Uterus (tissue), 4 donors: ENCODE results near the gene RAB14. TPM values are rescaled to one million over a fixed set of nuclear protein-coding genes. Genes with fewer than 3 reads are reported as not detected.

Experiments used
- DNase-seq, 2 donors: peaks; one replicate each; pipeline ENCODE4 v3.0.0-alpha.2; 2019 to 2020
- H3K27ac ChIP-seq, 2 donors: fragments of 200-600 bp; sonication (generic); 1 replicate in 1 of 2; 2 replicates in 1 of 2; pipeline ENCODE4 v1.5.1; 2016 to 2018
- H3K27me3 ChIP-seq, 2 donors: fragments of 200-600 bp; sonication (generic); one replicate each; pipeline ENCODE4 v1.5.1; 2018 to 2019; ENCODE audit warnings: control low read depth in 1 of 2
- H3K36me3 ChIP-seq, 2 donors: fragments of 200-600 bp; sonication (generic); one replicate each; pipeline ENCODE4 v1.5.1; 2019; ENCODE audit warnings: control low read depth in 1 of 2
- H3K4me1 ChIP-seq, 2 donors: fragments of 200-600 bp; sonication (generic); one replicate each; pipeline ENCODE4 v1.5.1; 2018 to 2019; ENCODE audit warnings: control low read depth in 1 of 2
- H3K4me3 ChIP-seq, 2 donors: fragments of 200-600 bp; sonication (generic); 1 replicate in 1 of 2; 2 replicates in 1 of 2; pipeline ENCODE4 v1.5.1; 2018 to 2019; ENCODE audit warnings: mild to moderate bottlenecking in 1 of 2
- H3K9me3 ChIP-seq, 2 donors: fragments of 200-600 bp; sonication (generic); one replicate each; pipeline ENCODE4 v1.5.1; 2019; ENCODE audit warnings: control low read depth in 1 of 2
- CTCF ChIP-seq, 4 experiments: fragments of 200-600 bp in 2 of 4; fragments of 450-650 bp in 2 of 4; sonication (generic) in 2 of 4; IDR thresholded peaks; one replicate each; pipeline ENCODE4 v1.5.1; 2016 to 2019; ENCODE audit warnings: antibody characterized with exemption in 4 of 4, mild to moderate bottlenecking in 2 of 4, moderate library complexity in 1 of 4
- POLR2A ChIP-seq, 2 donors: fragments of 450-650 bp; IDR thresholded peaks; one replicate each; pipeline ENCODE4 v1.6.1; 2016; ENCODE audit warnings: antibody characterized with exemption in 2 of 2, mild to moderate bottlenecking in 1 of 2, moderate library complexity in 1 of 2
- intact Hi-C: fragments of 100-400 bp; cut with DNase I; formaldehyde crosslinking; loops from one replicate; pipeline ENCODE4 v1.15.1; 2023; ENCODE audit warnings: low total_unique reads
- total RNA-seq, 4 donors: library from RNA; depleted of rRNA in 3 of 4; stranded (reverse); fragments of >200 nt in 3 of 4; gene quantifications; one replicate each; pipeline versions ENCODE4 v1.1.0 to v1.2.4, GENCODE V29; 2014 to 2023
- donor health status: DM: yes; HTN: yes; CAD: no.

RAB14 gene
- total RNA-seq = 10 to 100 TPM; 13.6 to 69.0 (median 52.9) TPM

DNA sequence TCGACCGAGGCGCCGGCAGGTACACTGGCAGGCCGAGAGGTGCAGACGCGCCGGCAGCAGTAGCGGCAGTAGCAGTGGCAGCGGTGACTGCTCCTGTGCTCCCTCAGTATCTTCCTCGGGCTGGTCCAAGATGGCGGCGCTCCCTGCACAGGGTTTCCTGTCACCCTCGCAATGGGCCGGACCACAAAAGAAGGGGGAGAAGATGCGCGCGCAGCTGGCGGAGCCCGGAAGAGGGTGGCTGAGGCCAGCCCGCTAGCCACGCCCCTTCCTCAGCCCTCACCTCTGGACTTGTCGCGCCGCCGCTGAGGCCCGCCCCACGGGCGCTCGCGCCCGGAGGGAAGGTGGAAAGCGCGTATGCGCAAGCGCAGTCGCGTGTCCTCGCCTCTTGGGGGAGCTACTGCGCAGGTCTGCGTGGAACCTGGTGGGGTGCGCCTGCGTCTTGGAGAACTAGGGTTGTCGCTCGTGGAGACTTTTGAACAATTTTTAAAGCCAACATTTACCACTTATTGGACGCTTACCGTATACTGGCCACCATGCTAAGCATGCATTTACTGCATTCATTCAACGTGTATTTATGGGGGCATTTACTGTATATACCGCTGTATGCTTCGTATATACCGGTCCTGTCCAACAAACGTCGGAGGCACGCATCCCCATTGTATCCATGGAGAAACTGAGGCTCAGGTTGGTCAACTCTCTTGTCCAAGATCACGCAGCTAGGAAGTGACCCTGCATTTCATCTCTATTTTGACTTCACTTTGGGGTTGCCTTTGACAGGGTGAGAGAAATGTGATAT is at the start of gene RAB14:
TSS of gene RAB14 (minus strand) at position 132 of the 796 bp plus-strand sequence. CDS start 8,457 bp downstream, outside the sequence.
- peak; percentile 100 for DNase-seq
- H3K36me3 ChIP-seq = no peaks in the 10 kb centered on the region
- peak within 1 kb of the TSS; percentile 85 to 90 for H3K27ac ChIP-seq
- TF ChIP-seq CTCF (IDR thresholded peaks at IDR 0.05) = peak; percentile 48 to 57 (median 51)
- TF ChIP-seq POLR2A (IDR thresholded peaks at IDR 0.05) = peak; percentile 73 to 78
- peak within 1 kb of the TSS; percentile 85 to 92 for H3K4me3 ChIP-seq
- H3K27me3 ChIP-seq = no peaks in the 10 kb centered on the region
- intact Hi-C loops = no loop called here
- H3K4me1 ChIP-seq = peaks cover 0 to 4% of the 10 kb centered on the region in 2 donors
- H3K9me3 ChIP-seq = no peaks in the 10 kb centered on the region

DNA sequence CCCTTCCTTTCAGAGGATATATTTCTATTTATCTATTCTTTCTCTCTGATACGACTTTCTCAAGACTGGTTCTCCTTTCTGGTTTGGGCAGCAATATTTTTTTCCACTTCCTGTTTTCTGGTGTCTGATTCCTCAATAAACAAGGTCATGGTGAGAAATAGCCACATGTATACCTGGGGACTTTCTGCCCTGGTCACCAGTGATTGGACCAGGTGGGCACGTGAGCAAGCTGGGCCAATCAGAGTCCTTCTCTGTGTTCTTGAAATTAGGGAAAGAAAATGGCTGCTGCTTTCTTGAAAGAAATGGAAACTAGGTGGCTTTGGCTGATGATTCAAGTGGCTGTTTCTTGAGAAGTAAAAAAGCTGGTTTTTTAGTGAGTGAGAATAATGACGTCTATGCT is 47.9 kb upstream of the RAB14 start:
- no peak for DNase-seq
- Histone ChIP-seq H3K9me3 (no peaks in the 10 kb centered on the region), H3K4me3 (no peak overlapping the region), H3K27me3 (no peaks in the 10 kb centered on the region), H3K27ac (no peak overlapping the region), H3K4me1 (no peaks in the 10 kb centered on the region), H3K36me3 (no peaks in the 10 kb centered on the region)
- TF ChIP-seq POLR2A (IDR thresholded peaks at IDR 0.05) (no peak), CTCF (IDR thresholded peaks at IDR 0.05) (no peak)
- intact Hi-C loops = no loop called here

DNA sequence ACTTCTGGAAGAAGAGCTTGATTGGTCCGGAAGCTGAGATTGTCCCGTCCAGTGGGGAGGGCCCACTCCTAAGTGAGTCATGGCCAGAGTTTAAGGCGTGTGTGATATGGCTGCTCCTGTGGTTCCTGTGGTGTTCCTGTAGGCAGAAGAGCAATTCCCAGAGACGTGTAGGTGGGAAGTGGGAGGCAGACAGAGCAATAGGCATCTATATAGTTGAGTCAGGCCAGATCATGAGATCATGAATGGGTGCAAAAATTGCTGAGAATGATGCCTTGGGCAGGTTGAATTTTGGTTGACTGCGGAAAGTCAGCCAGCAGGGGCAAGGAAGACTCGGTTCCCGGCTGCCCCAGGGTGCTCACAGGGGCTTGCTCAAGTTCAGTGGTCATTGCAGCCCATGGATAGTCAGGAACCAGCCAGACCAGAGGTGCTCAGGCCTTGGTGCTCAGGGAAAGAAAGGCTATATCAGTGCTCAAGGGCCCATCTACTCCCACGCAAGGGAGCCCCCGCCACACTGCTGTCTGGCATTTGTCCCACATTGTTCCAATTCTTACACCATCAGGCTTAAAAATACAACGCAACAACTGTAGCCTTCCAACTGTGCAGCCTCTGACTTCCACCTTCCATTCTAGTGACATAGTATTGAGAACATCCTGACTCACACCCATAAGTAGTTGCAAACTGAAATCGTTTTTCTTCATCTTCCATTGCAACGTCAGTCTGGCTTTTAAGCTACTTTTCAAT is 45.3 kb upstream of the RAB14 start:
- Histone ChIP-seq H3K27me3 (no peaks in the 10 kb centered on the region), H3K9me3 (no peaks in the 10 kb centered on the region), H3K36me3 (no peaks in the 10 kb centered on the region), H3K4me1 (no peaks in the 10 kb centered on the region), H3K4me3 (no peak overlapping the region), H3K27ac (no peak overlapping the region)
- TF ChIP-seq CTCF (IDR thresholded peaks at IDR 0.05) = no peak
- no peak for TF ChIP-seq POLR2A (IDR thresholded peaks at IDR 0.05)
- DNase-seq = peak; percentile 22 to 36
- intact Hi-C loops = no loop called here

GRCh38 chr9:121242959-121243346 is 41.3 kb upstream of the RAB14 start:
- Histone ChIP-seq H3K36me3 (no peaks in the 10 kb centered on the region), H3K4me1 (no peaks in the 10 kb centered on the region), H3K9me3 (no peaks in the 10 kb centered on the region), H3K27me3 (no peaks in the 10 kb centered on the region), H3K4me3 (no peak overlapping the region), H3K27ac (peak overlapping the region; percentile 52 to 55)
- intact Hi-C loops = no loop called here
- TF ChIP-seq CTCF (IDR thresholded peaks at IDR 0.05) = no peak
- TF ChIP-seq POLR2A (IDR thresholded peaks at IDR 0.05) = no peak
- no peak for DNase-seq
